Trophoblast cell (in vitro differentiated cells and primary cell): ENCODE measurements around the gene BDH1.

ENCODE experiments used
- DNase-seq, 2 donors: peaks; one replicate each; pipeline ENCODE4 v3.0.0-alpha.2; 2016
- H2AFZ ChIP-seq: 2 replicates; pipeline ENCODE4 v1.6.1; 2013; ENCODE audit warnings: low read length, moderate library complexity, mild to moderate bottlenecking; ENCODE audit not compliant: insufficient read depth, poor library complexity
- H2AK5ac ChIP-seq: 2 replicates; pipeline ENCODE4 v1.6.1; 2013; ENCODE audit warnings: mild to moderate bottlenecking, low read length
- H2BK120ac ChIP-seq: 2 replicates; pipeline ENCODE4 v1.6.1; 2013; ENCODE audit warnings: low read length, mild to moderate bottlenecking, moderate library complexity; ENCODE audit not compliant: insufficient read depth, poor library complexity
- H2BK12ac ChIP-seq: 2 replicates; pipeline ENCODE4 v1.6.1; 2013; ENCODE audit warnings: mild to moderate bottlenecking, low read length, moderate library complexity
- H2BK5ac ChIP-seq: 2 replicates; pipeline ENCODE4 v1.6.1; 2013; ENCODE audit warnings: low read length, low read depth, moderate library complexity, mild to moderate bottlenecking; ENCODE audit not compliant: poor library complexity
- H3K14ac ChIP-seq: 2 replicates; pipeline ENCODE4 v1.6.1; 2013; ENCODE audit warnings: mild to moderate bottlenecking, low read length
- H3K18ac ChIP-seq: 2 replicates; pipeline ENCODE4 v1.6.1; 2013; ENCODE audit warnings: mild to moderate bottlenecking, low read length
- H3K23ac ChIP-seq: 2 replicates; pipeline ENCODE4 v1.6.1; 2013; ENCODE audit warnings: low read length
- H3K27ac ChIP-seq: 2 replicates; pipeline ENCODE4 v1.5.1; 2013; ENCODE audit warnings: low read depth, mild to moderate bottlenecking, inconsistent platforms, low read length, moderate library complexity
- H3K27me3 ChIP-seq: 2 replicates; pipeline ENCODE4 v1.6.1; 2013; ENCODE audit warnings: inconsistent platforms, mild to moderate bottlenecking, low read length, moderate library complexity; ENCODE audit not compliant: insufficient read depth
- H3K36me3 ChIP-seq, 2 experiments: 1 replicate in 1 of 2; 2 replicates in 1 of 2; pipeline ENCODE4 v1.6.1; 2013; ENCODE audit warnings: low read length in 2 of 2, mild to moderate bottlenecking in 2 of 2, moderate library complexity in 1 of 2; ENCODE audit not compliant: insufficient read depth in 2 of 2, control insufficient read depth in 1 of 2
- H3K4ac ChIP-seq: 2 replicates; pipeline ENCODE4 v1.6.1; 2013; ENCODE audit warnings: low read depth, mild to moderate bottlenecking, low read length, moderate library complexity
- H3K4me1 ChIP-seq, 2 experiments: 1 replicate in 1 of 2; 2 replicates in 1 of 2; pipeline ENCODE4 v1.6.1; 2013; ENCODE audit warnings: low read length in 2 of 2, mild to moderate bottlenecking in 2 of 2, moderate library complexity in 1 of 2; ENCODE audit not compliant: insufficient read depth in 2 of 2, control insufficient read depth in 1 of 2
- H3K4me2 ChIP-seq: 2 replicates; pipeline ENCODE4 v1.6.1; 2013; ENCODE audit warnings: inconsistent platforms, mild to moderate bottlenecking, low read length, moderate library complexity
- H3K4me3 ChIP-seq: 2 replicates; pipeline ENCODE4 v1.5.1; 2013; ENCODE audit warnings: mild to moderate bottlenecking, low read depth, low read length, inconsistent platforms
- H3K79me1 ChIP-seq: one replicate; pipeline ENCODE4 v1.6.1; 2013; ENCODE audit warnings: low read length
- H3K79me2 ChIP-seq: 2 replicates; pipeline ENCODE4 v1.6.1; 2013; ENCODE audit warnings: low read length, mild to moderate bottlenecking; ENCODE audit not compliant: control insufficient read depth, insufficient read depth, poor library complexity
- H3K9ac ChIP-seq: 2 replicates; pipeline ENCODE4 v1.6.1; 2013; ENCODE audit warnings: mild to moderate bottlenecking, low read length
- H3K9me3 ChIP-seq: 2 replicates; pipeline ENCODE4 v1.6.1; 2013; ENCODE audit warnings: low read depth, mild to moderate bottlenecking, control low read depth, inconsistent platforms, low read length; ENCODE audit not compliant: insufficient read depth
- H4K12ac ChIP-seq: 2 replicates; pipeline ENCODE4 v1.6.1; 2013; ENCODE audit warnings: low read depth, mild to moderate bottlenecking, low read length, moderate library complexity
- H4K8ac ChIP-seq: 2 replicates; pipeline ENCODE4 v1.6.1; 2013; ENCODE audit warnings: low read depth, mild to moderate bottlenecking, low read length, moderate library complexity
- H4K91ac ChIP-seq: one replicate; pipeline ENCODE4 v1.6.1; 2013; ENCODE audit warnings: low read depth, mild to moderate bottlenecking, low read length, moderate library complexity
- WGBS: extraction: QIAGEN DNeasy Blood & Tissue Kit; methylation state at CpG from one replicate; pipeline ENCODE4 v1.1.7; 2013; ENCODE audit warnings: missing lambda C conversion rate; ENCODE audit not compliant: insufficient read length, insufficient coverage; ENCODE audit errors: extremely low coverage; 5-methylcytosine and 5-hydroxymethylcytosine counted together

BDH1 gene

GRCh38 chr3:197533396-197533795 is 22.4 kb downstream of the BDH1 start:
- no peak overlapping the region for H3K14ac ChIP-seq
- H3K4me1 ChIP-seq: no peaks in the 10 kb centered on the region
- no CpG with 5 or more reads among the region's 10 CpGs for WGBS
- DNase-seq: no peak
- H3K9me3 ChIP-seq: no peaks in the 10 kb centered on the region
- H2BK12ac ChIP-seq: no peak overlapping the region
- no peak overlapping the region for H3K4me3 ChIP-seq
- H4K8ac ChIP-seq: no peak overlapping the region
- H4K12ac ChIP-seq: no peak overlapping the region
- no peak overlapping the region for H4K91ac ChIP-seq
- H3K79me2 ChIP-seq: no peaks in the 10 kb centered on the region
- no peak overlapping the region for H3K9ac ChIP-seq
- H3K79me1 ChIP-seq: no peaks in the 10 kb centered on the region
- no peak overlapping the region for H2AK5ac ChIP-seq
- no peak overlapping the region for H3K18ac ChIP-seq
- no peak overlapping the region for H2AFZ ChIP-seq
- H2BK120ac ChIP-seq: no peak overlapping the region
- H3K4ac ChIP-seq: no peak overlapping the region
- no peak overlapping the region for H3K23ac ChIP-seq
- H2BK5ac ChIP-seq: no peak overlapping the region
- no peaks in the 10 kb centered on the region for H3K36me3 ChIP-seq
- H3K4me2 ChIP-seq: no peak overlapping the region
- no peaks in the 10 kb centered on the region for H3K27me3 ChIP-seq
- H3K27ac ChIP-seq: no peak overlapping the region

GRCh38 chr3:197532388-197532787 is 23.4 kb downstream of the BDH1 start:
- H3K79me1 ChIP-seq: no peaks in the 10 kb centered on the region
- no peak overlapping the region for H2AK5ac ChIP-seq
- no peak overlapping the region for H4K91ac ChIP-seq
- no peak overlapping the region for H3K4me2 ChIP-seq
- H3K9me3 ChIP-seq: no peaks in the 10 kb centered on the region
- H2BK12ac ChIP-seq: no peak overlapping the region
- no peaks in the 10 kb centered on the region for H3K79me2 ChIP-seq
- H3K4ac ChIP-seq: no peak overlapping the region
- H3K14ac ChIP-seq: no peak overlapping the region
- H3K18ac ChIP-seq: no peak overlapping the region
- no peak overlapping the region for H3K23ac ChIP-seq
- no peak overlapping the region for H2BK120ac ChIP-seq
- H2AFZ ChIP-seq: no peak overlapping the region
- WGBS: no CpG with 5 or more reads among the region's 3 CpGs
- no peaks in the 10 kb centered on the region for H3K36me3 ChIP-seq
- DNase-seq: no peak
- H3K9ac ChIP-seq: no peak overlapping the region
- no peaks in the 10 kb centered on the region for H3K27me3 ChIP-seq
- H2BK5ac ChIP-seq: no peak overlapping the region
- H3K4me1 ChIP-seq: no peaks in the 10 kb centered on the region
- no peak overlapping the region for H3K27ac ChIP-seq
- H4K8ac ChIP-seq: no peak overlapping the region
- no peak overlapping the region for H4K12ac ChIP-seq
- H3K4me3 ChIP-seq: no peak overlapping the region

GRCh38 chr3:197528190-197528589 is 27.6 kb downstream of the BDH1 start:
- Histone ChIP-seq H3K4me1 (no peaks in the 10 kb centered on the region), H3K79me1 (no peaks in the 10 kb centered on the region), H3K14ac (no peak overlapping the region), H3K9me3 (peaks cover 1% of the 10 kb centered on the region), H4K12ac (no peak overlapping the region), H3K4ac (no peak overlapping the region), H2AFZ (no peak overlapping the region), H2BK5ac (no peak overlapping the region), H4K8ac (no peak overlapping the region), H3K18ac (no peak overlapping the region), H4K91ac (no peak overlapping the region), H3K4me2 (no peak overlapping the region), H2AK5ac (no peak overlapping the region), H3K27ac (no peak overlapping the region), H3K23ac (no peak overlapping the region), H3K36me3 (no peaks in the 10 kb centered on the region), H3K79me2 (no peaks in the 10 kb centered on the region), H3K4me3 (no peak overlapping the region), H2BK12ac (no peak overlapping the region), H3K9ac (no peak overlapping the region), H3K27me3 (no peaks in the 10 kb centered on the region), H2BK120ac (no peak overlapping the region)
- no CpG with 5 or more reads among the region's 6 CpGs for WGBS
- DNase-seq: peak; percentile 40 to 54

- Histone ChIP-seq H3K23ac (no peak overlapping the region), H3K4me2 (no peak overlapping the region), H4K12ac (no peak overlapping the region), H4K8ac (no peak overlapping the region), H3K4me3 (no peak overlapping the region), H3K14ac (no peak overlapping the region), H3K4ac (no peak overlapping the region), H2BK5ac (no peak overlapping the region), H4K91ac (no peak overlapping the region), H3K4me1 (no peaks in the 10 kb centered on the region), H3K9me3 (peaks cover 1% of the 10 kb centered on the region), H3K18ac (no peak overlapping the region), H3K27ac (no peak overlapping the region), H3K9ac (no peak overlapping the region), H3K79me1 (no peaks in the 10 kb centered on the region), H2BK120ac (no peak overlapping the region), H3K27me3 (no peaks in the 10 kb centered on the region), H2BK12ac (no peak overlapping the region), H3K36me3 (no peaks in the 10 kb centered on the region), H3K79me2 (no peaks in the 10 kb centered on the region), H2AK5ac (no peak overlapping the region), H2AFZ (no peak overlapping the region)
- WGBS: no CpG with 5 or more reads among the region's 5 CpGs
- DNase-seq: no peak
These were observed 28.2 kb downstream of the BDH1 start for GRCh38 chr3:197527569-197527968.
